ENCODE results near the gene DCD.

DCD gene

GRCh38 chr12:54605138-54605970 is 42.8 kb downstream of the DCD start:
- no peak for DNase-seq

GRCh38 chr12:54604436-54604835 is 43.7 kb downstream of the DCD start:
- no peak for DNase-seq

- no peak for DNase-seq
Observed at GRCh38 chr12:54603872-54604271, 44.3 kb downstream of the DCD start.

DNA sequence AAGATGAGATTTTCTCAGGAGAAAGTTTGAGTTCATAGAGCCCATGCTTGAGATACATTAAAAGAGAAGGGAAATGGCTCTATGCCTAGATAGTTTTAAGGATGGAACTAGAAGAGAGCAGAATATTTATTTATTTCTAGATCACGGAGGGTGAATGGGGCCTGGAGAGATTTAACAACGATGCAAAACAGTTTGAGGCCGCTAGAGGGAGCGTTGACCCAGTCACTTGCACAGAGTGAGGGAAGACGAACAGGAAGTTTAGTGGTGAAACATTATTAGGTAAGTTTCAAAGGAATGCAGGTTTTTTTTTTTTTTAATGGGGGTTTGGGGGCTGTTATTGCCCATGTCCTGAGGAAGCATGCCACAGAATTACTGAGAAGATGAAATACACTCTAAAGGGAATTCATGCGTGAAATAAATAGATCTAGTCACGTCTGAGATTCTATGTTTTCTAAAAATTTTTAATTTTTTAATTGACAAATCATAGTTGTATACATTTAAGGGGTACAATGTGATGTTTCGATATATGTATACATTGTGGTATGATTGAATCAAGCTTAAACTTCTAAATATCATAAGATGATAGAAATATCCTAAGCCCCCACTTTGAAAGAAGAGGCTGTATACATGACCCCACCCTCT is 44.9 kb downstream of the DCD start:
- DNase-seq = peak; percentile 7

DNA sequence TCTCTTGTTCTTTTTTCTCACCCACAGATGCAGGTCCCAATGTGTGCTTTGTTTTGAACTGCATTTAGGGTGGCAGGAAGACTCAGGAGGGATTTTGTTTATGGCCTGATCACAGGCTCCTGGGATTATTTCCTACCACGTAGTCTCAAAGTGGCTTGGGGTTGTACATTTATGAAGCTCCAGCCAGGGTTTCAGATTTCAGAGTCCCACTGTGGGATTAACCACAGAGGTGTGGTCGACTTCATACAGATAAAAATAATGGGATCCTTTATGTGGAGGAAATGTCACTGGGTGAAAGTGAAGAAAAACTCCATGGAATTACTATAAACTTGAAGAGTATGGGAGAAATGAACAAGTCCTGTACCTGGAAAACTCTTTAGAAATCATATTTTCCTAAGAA is 45.5 kb downstream of the DCD start:
- DNase-seq = no peak

- no peak for DNase-seq
Observed at GRCh38 chr12:54601841-54602240, 46.3 kb downstream of the DCD start.

- DNase-seq = no peak
Observed at GRCh38 chr12:54598970-54599369, 49.2 kb downstream of the DCD start.

- no peak for DNase-seq
Observed at GRCh38 chr12:54596526-54596946, 51.6 kb downstream of the DCD start.

GRCh38 chr12:54595471-54595870 is 52.7 kb downstream of the DCD start:
- no peak for DNase-seq
